PC-9 (cell line): ENCODE data around the gene RNF169.

Source experiments
- CTCF ChIP-seq: fragments of 200-600 bp; sonication (generic); conservative IDR thresholded peaks from 2 replicates; pipeline ENCODE4 v1.6.1; 2017; ENCODE audit warnings: mixed run types, antibody characterized with exemption, mild to moderate bottlenecking, moderate library complexity
- EZH2 ChIP-seq: fragments of 200-600 bp; sonication (generic); IDR thresholded peaks from 2 replicates; pipeline ENCODE4 v1.8.0; 2017; ENCODE audit warnings: antibody characterized with exemption, low read depth

GRCh38 chr11:74756571-74756970 is 7.9 kb downstream of the RNF169 start:
- TF ChIP-seq CTCF = no peak
- TF ChIP-seq EZH2 = no peak
